ENCODE data around the gene RBM39.

GRCh38 chr20:35714127-35714526 lies 27.9 kb downstream of the RBM39 start:
- TF ChIP-seq GATA1 (IDR thresholded peaks at IDR 0.05; ENCODE audit: low read depth, low read length) (no peak), POLR2A (IDR thresholded peaks at IDR 0.05; ENCODE audit: low read length) (no peak)
